Effector memory CD4-positive, alpha-beta T cell (primary cell): Measurements from ENCODE around the gene FAM98C.
A peak's percentile ranks its signal among the peaks of the same experiment; 100 is the strongest.

ENCODE experiments used
- DNase-seq, 3 donors: peaks; one replicate each; pipeline ENCODE4 v3.0.0-alpha.2; 2020
- H3K27ac ChIP-seq: 2 replicates; pipeline ENCODE4 v1.7.0; 2013; ENCODE audit warnings: mild to moderate bottlenecking, low read length, moderate library complexity; ENCODE audit not compliant: insufficient read depth, poor library complexity, severe bottlenecking
- H3K27me3 ChIP-seq: replicated peaks from 2 replicates; pipeline ENCODE4 v1.7.0; 2013; ENCODE audit warnings: mild to moderate bottlenecking, low read length; ENCODE audit not compliant: insufficient read depth, control insufficient read depth, poor library complexity, severe bottlenecking
- H3K36me3 ChIP-seq: 2 replicates; pipeline ENCODE4 v1.7.0; 2013; ENCODE audit warnings: mild to moderate bottlenecking, low read length, moderate library complexity; ENCODE audit not compliant: control insufficient read depth, insufficient read depth
- H3K4me1 ChIP-seq: 2 replicates; pipeline ENCODE4 v1.7.0; 2013; ENCODE audit warnings: low read length, mild to moderate bottlenecking; ENCODE audit not compliant: control insufficient read depth, insufficient read depth, poor library complexity, severe bottlenecking
- H3K4me3 ChIP-seq: 2 replicates; pipeline ENCODE4 v1.7.0; 2013; ENCODE audit warnings: low read length, low read depth, mild to moderate bottlenecking; ENCODE audit not compliant: insufficient read depth, poor library complexity, severe bottlenecking
- H3K9me3 ChIP-seq: 2 replicates; pipeline ENCODE4 v1.7.0; 2013; ENCODE audit warnings: mild to moderate bottlenecking, low read length, moderate library complexity; ENCODE audit not compliant: control insufficient read depth

The FAM98C gene

DNA sequence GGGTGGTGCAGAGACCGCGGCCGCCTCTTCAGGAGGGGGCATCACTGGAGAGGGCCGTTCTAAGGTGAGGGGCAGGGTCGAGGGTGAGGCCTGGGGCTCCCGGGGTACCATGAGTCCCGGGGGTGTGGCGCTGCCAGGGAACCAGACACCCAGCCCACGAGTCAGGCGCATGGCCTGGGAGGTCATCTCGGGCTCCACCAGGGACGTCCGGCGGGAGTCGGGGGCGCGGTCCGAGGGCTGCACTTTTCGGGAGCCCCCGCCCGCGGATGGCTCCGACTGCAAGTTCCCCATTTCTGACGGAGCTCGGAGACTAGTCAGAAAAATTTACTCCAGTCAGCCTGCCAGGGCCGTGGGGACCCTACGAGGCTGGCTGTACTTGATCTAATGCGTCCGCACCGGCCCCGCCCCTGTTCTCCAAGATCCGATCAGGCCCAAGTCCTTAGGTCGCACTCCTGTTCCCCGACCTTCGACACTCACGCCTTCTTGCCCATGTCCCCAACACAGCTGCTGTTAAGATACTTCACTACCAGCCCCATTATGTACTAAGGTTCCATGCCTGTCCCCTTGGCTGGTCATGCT, 15.8 kb upstream of the FAM98C start:
- no peaks in the 10 kb centered on the region for H3K27me3 ChIP-seq
- H3K9me3 ChIP-seq, result no peaks in the 10 kb centered on the region
- peak overlapping the region; percentile 51 for H3K4me3 ChIP-seq
- H3K36me3 ChIP-seq, result peaks cover 19% of the 10 kb centered on the region
- DNase-seq, result no peak
- H3K4me1 ChIP-seq, result peaks cover 34% of the 10 kb centered on the region
- H3K27ac ChIP-seq, result peak overlapping the region; percentile 14

DNA sequence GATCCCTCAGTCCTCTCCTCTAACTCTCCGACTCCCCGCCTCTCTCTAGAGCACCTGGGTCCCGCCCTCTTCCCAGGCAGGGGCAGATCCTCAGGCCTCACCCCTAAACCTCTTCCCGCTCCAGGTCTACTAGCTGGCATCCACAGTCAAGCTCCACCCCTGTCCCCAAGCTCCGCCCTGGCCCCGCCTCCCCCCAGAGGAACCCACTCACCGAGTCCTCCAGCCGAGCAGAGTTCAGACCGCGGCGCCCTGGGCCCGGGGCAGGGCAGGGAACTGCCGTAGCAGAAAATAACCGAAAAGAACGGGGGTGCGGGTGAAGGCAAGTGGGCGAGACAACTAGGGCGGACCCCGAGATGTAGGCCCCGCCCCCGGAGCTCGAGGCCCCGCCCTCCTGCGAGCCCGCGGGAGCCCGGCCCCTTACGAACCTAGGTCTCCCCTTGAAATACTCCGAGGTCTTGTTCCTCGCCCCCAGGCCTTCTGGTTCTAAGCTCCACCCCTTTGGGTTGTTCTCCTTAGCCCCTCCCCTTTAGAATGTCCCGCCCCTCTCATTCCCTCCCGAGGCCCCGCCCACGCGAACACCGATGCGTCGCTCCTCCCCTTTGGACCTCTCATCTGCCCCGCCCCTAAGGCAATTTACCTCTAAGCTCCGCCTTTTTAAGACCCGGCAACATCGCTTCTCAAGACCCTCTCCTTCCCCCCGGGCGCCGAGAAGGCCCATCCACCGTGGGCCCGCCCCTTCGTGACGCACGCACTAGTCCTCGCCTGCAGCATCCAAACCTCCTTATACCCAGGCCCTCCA, 15.1 kb upstream of the FAM98C start, which contains the start of gene GGN:
Gene GGN (minus strand): TSS at position 485 of the 799 bp plus-strand sequence. CDS start 773 bp downstream, outside the sequence.
- peak; percentile 75 to 82 (median 79) for DNase-seq
- H3K4me3 ChIP-seq, result peak within 1 kb of the TSS; percentile 51
- H3K4me1 ChIP-seq, result peaks cover 34% of the 10 kb centered on the region
- peaks cover 14% of the 10 kb centered on the region for H3K36me3 ChIP-seq
- no peaks in the 10 kb centered on the region for H3K27me3 ChIP-seq
- H3K9me3 ChIP-seq, result no peaks in the 10 kb centered on the region
- H3K27ac ChIP-seq, result peak within 1 kb of the TSS; percentile 14

DNA sequence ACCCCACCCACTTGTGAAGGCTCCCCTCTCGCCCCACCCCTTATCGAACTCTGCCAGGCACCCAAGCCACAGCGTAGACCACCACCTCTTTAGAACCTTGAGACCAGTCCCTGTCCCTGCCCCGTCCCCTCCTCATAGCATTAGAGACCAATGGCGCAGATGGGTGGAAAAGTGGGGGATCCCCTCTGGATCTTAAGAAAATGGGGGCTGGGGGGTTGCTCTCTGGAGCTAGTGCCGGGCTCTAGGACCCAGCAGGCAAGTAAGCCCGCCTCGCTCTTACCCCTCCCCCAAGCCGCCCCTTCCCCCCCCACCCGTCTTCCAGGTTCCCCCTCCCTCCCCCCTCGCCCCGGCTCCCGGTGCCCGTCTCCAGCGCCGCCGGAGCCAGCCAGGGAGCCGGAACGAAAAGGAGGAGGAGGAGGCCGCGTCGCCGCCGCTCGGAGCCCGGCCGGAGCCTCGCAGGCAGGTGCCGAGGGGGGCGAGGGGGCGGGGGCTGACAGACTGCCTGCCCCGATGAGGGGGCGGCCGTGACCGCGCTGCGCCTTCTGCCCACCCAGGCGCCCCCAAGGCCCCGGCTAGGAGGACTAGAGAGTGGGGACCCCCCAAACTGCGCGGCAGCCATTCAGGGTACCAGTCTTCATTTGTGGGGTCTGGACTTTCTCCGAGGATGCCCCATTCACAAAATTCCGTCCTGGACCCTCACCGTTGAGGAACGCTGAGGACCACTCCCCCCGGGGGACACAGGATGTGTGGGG, 14.4 kb upstream of the FAM98C start, which contains the start of gene SPRED3:
Gene SPRED3 (plus strand): TSS at position 349 of the 752 bp plus-strand sequence. CDS start 1,606 bp downstream, outside the sequence.
- DNase-seq, result peak in 1 of 3 donors; percentile 37
- Histone ChIP-seq H3K4me3 (peak within 1 kb of the TSS; percentile 51), H3K27me3 (no peaks in the 10 kb centered on the region), H3K4me1 (peaks cover 34% of the 10 kb centered on the region), H3K27ac (peak within 1 kb of the TSS; percentile 14), H3K36me3 (peaks cover 7% of the 10 kb centered on the region), H3K9me3 (no peaks in the 10 kb centered on the region)

DNA sequence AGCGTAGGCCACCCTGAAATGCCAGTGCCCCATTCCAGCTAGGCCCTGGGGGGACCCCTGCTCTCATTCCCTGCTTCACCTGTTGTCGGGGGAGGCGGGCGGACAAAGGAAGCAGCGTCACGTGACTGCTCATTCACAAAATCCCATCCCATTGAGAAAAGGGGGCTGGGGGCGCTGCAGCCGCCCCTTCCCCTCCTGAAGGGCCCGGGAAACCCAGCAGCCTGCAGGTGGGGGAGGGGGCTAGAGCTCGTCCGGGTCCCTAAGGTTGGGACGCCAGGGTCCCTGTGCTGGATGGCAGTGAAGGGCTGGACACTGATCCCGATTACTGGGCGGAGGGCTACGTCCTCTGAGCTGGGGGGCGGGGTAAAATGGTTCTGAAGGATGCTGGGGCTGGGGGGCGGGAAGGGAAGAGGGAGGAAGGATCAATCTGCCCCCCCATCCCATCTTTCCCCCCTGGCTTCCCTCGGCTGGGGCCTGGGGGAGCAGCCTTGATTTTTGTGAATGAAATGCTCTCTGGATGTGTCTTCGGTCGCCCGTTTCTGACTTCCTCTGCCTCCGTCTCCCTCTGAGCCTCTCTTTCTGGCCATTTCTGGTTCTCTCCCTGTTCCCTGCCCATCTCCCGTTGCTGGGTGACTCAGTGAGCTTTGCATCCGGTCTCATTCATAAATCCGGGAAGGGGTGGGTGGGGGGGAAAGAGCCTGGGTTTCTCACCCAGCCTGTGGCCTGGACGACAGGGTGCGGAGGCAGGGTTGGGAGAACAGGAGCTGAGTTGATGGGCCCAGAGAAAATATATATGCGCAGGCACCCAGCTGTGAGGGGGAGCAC, 13.6 kb upstream of the FAM98C start:
- Histone ChIP-seq H3K9me3 (no peaks in the 10 kb centered on the region), H3K27me3 (no peaks in the 10 kb centered on the region), H3K4me3 (peak overlapping the region; percentile 48), H3K36me3 (no peaks in the 10 kb centered on the region), H3K27ac (no peak overlapping the region), H3K4me1 (peaks cover 34% of the 10 kb centered on the region)
- no peak for DNase-seq

DNA sequence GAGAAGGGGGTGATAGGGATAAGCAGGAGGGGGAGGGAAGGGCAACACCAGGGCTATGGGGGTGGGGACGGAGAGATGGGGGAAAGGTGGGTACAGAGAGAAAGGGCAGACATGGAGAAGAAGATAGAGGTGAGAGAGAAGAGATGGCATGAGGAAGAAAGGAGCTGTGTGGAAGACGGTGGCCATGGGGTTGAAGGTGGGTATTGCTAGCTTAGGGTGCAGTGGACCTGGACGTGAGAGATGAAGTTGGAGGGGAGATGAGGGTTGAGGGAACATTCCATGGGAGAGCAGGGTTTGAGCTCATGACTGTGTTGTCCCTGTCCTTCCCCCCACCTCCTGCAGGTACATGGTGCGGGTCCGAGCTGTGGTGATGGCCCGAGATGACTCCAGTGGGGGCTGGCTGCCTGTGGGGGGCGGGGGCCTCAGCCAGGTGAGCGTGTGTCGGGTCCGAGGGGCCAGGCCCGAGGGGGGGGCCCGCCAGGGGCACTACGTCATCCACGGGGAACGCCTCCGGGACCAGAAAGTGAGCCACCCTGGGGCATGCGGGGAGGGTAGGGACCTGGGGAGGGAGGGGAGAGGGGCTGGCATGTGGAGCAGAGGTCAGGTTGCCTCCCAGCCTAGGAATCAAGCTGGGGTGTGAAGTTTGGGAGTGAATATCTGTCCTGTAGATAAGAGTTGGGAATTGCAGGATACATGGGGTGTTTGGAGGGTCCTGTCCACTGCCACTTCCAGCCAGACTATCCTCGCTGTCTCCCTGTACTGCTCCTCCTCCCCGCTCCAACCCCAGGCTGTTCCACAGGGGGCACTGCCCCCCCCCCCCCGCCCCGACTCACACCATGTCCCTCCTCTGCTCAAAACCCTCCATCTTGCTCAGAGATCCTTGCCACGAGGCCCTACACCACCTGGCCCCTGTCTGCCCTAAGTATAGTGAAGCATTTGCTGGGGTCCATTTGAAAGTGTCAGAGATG, 12.7 kb upstream of the FAM98C start:
- no peak for DNase-seq
- Histone ChIP-seq H3K27ac (no peak overlapping the region), H3K27me3 (no peaks in the 10 kb centered on the region), H3K4me1 (peaks cover 41% of the 10 kb centered on the region), H3K4me3 (no peak overlapping the region), H3K36me3 (no peaks in the 10 kb centered on the region), H3K9me3 (no peaks in the 10 kb centered on the region)

DNA sequence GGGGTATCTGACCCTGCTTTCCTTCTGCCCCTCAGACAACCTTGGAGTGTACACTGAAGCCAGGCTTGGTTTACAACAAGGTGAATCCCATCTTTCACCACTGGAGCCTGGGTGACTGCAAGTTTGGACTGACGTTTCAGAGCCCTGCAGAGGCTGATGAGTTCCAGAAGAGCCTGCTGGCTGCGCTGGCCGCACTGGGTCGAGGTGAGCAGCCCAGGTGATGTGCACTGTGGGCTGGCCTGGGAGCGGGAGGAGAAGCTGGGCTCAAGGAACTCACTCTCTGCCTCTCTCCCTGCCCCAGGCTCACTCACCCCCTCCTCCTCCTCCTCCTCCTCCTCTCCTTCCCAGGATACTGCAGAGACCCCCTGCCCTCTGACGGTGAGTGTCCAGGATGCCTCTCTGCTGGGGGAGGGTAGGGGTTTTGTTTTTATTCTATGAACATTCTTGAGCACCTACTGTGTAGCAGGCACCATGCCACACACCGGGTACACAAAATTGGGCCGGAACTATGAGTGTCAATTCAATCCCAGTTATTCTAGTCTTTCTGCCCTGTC, 10.9 kb upstream of the FAM98C start:
- Histone ChIP-seq H3K27ac (no peak overlapping the region), H3K9me3 (no peaks in the 10 kb centered on the region), H3K4me3 (no peak overlapping the region), H3K4me1 (peaks cover 32% of the 10 kb centered on the region), H3K27me3 (no peaks in the 10 kb centered on the region), H3K36me3 (no peaks in the 10 kb centered on the region)
- DNase-seq, result no peak

DNA sequence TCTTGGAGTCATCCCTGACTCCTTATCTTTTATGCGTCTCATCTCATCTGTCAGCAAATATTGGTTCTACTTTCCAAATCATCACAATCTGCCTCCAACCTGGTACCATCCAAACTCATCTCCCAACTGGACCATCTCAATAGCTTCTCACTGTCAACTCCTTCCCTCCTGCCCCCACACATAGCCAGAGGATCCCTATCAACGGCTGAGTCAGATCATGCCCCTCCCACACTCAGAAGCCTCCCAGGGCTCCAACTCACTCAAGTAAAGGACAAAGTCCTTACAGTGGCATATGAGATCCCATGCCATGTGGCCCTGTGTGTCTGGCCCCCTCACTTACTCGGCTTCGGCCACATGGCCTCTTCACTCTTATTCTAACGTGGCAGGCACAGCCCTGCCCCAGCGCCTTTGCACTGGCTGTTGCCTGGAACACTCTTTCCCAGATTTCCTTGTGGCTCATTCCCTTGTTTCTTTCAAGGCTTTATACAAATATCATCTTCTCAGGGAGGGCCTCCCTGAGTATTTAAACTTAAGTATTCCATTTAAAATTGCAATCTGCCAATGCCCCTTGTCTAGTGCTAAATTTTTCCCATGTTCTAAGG, 10.1 kb upstream of the FAM98C start:
- Histone ChIP-seq H3K4me1 (peaks cover 24% of the 10 kb centered on the region), H3K27ac (no peak overlapping the region), H3K36me3 (no peaks in the 10 kb centered on the region), H3K4me3 (no peak overlapping the region), H3K27me3 (no peaks in the 10 kb centered on the region), H3K9me3 (no peaks in the 10 kb centered on the region)
- no peak for DNase-seq

DNA sequence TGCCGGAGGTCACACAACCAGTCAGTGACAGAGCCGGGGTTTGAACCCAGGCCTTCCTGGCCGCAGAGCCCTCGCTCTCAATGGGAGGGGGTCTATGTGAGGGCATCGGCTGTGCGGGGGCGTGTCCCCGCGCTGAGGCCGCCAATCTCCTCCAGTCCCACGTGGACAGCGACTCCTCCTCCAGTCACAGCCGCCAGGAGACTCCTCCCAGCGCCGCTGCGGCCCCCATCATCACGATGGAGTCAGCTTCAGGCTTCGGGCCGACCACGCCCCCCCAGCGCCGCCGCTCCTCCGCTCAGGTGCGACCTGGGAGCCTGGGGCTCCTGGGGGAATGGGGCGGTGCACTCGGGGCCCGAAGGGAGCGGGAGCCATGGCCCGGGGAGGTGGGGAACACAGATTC, 8.4 kb upstream of the FAM98C start:
- DNase-seq, result peak; percentile 48 to 51 (median 50)
- Histone ChIP-seq H3K9me3 (no peaks in the 10 kb centered on the region), H3K27ac (no peak overlapping the region), H3K4me3 (peak overlapping the region; percentile 53), H3K27me3 (no peaks in the 10 kb centered on the region), H3K36me3 (no peaks in the 10 kb centered on the region), H3K4me1 (peaks cover 11% of the 10 kb centered on the region)
